Aorta (tissue), 5 donors: ENCODE results near the gene C22orf42. TPM values are rescaled to one million over a fixed set of nuclear protein-coding genes. Genes with fewer than 3 reads are reported as not detected.
"Not testable (repeated sequence)": the region's sequence is repeated elsewhere in the genome, so short reads cannot be mapped to it uniquely, and the experiment has no call there.

Experiments
- ATAC-seq: fragments of 200-7000 bp; cut with Tn5 transposase; one replicate; pipeline ENCODE4 v1.9.1; 2022; ENCODE audit warnings: moderate library complexity; ENCODE audit not compliant: low FRiP score
- DNase-seq, 2 donors: peaks; one replicate each; pipeline ENCODE4 v3.0.0-alpha.2; 2020
- H3K27ac ChIP-seq, 2 donors: one replicate each; pipeline ENCODE4 v1.5.1; 2013; ENCODE audit warnings: low read length in 2 of 2, mild to moderate bottlenecking in 2 of 2, moderate library complexity in 2 of 2, control low read depth in 1 of 2, inconsistent platforms in 1 of 2, low read depth in 1 of 2
- H3K27me3 ChIP-seq, 2 donors: one replicate each; pipeline ENCODE4 v1.6.1; 2013; ENCODE audit warnings: control low read depth in 1 of 2, low read length in 1 of 2, mild to moderate bottlenecking in 1 of 2, moderate library complexity in 1 of 2; ENCODE audit not compliant: insufficient read depth in 2 of 2, control insufficient read depth in 1 of 2
- H3K36me3 ChIP-seq, 2 donors: one replicate each; pipeline ENCODE4 v1.6.1; 2013; ENCODE audit warnings: control low read depth in 1 of 2, low read length in 1 of 2, mild to moderate bottlenecking in 1 of 2; ENCODE audit not compliant: insufficient read depth in 2 of 2, control insufficient read depth in 1 of 2
- H3K4me1 ChIP-seq, 2 donors: one replicate each; pipeline ENCODE4 v1.6.1; 2013; ENCODE audit warnings: low read length in 2 of 2, control low read depth in 1 of 2, mild to moderate bottlenecking in 1 of 2, moderate library complexity in 1 of 2; ENCODE audit not compliant: insufficient read depth in 2 of 2, control insufficient read depth in 1 of 2
- H3K4me3 ChIP-seq, 2 donors: one replicate each; pipeline ENCODE4 v1.5.1; 2013; ENCODE audit warnings: low read length in 2 of 2, control low read depth in 1 of 2, mild to moderate bottlenecking in 1 of 2
- H3K9me3 ChIP-seq: one replicate; pipeline ENCODE4 v1.6.1; 2013; ENCODE audit warnings: mild to moderate bottlenecking, low read length; ENCODE audit not compliant: control insufficient read depth
- WGBS, 2 donors: extraction: QIAGEN DNeasy Blood & Tissue Kit; methylation state at CpG; one replicate each; pipeline ENCODE4 v1.1.7; 2013; 5-methylcytosine and 5-hydroxymethylcytosine counted together
- intact Hi-C, 2 donors: fragments of 100-400 bp; cut with DNase I; formaldehyde crosslinking; loops; one replicate each; pipeline versions ENCODE4 v1.14.2 to v1.15.0; 2022
- polyA plus RNA-seq, 2 donors: library from polyadenylated mRNA; stranded (reverse); fragments of 200-250 nt; gene quantifications; one replicate each; pipeline ENCODE4 v1.2.3, GENCODE V29; 2013
- total RNA-seq, 2 donors: library from RNA; stranded (reverse); fragmentation: NEBNext Ultra II Directional; extraction: Animal tissue kit (Norgen Biotek cat#: 25700); gene quantifications; one replicate each; pipeline ENCODE4 v1.2.1, GENCODE V29; 2021
- donor health status: healthy with polysubstance abuse.
- donor health status: Bipolar disorder and iron deficiency.
- donor health status: DM: no; HTN: no; CAD: no.
- donor health status: DM: no; HTN: no; CAD: no.
- donor health status: DM: yes; HTN: yes; CAD: no.

Gene C22orf42
- total and polyA plus RNA-seq, 4 donors, result not detected

GRCh38 chr22:32175115-32175514 lies 16.0 kb upstream of the C22orf42 start:
- ATAC-seq (no peak), DNase-seq (no peak)
- intact Hi-C loops, result no loop called here
- H3K27ac ChIP-seq, result no peak overlapping the region
- no peak overlapping the region for H3K4me3 ChIP-seq
- no peaks in the 10 kb centered on the region for H3K36me3 ChIP-seq
- H3K9me3 ChIP-seq, result peaks cover 2% of the 10 kb centered on the region
- no peaks in the 10 kb centered on the region for H3K27me3 ChIP-seq
- 77 to 81% methylated on average over 11 of the region's 11 CpGs for WGBS, 2 donors
- no peaks in the 10 kb centered on the region for H3K4me1 ChIP-seq

- 72 to 74% methylated on average over 6 of the region's 6 CpGs for WGBS, 2 donors
- Histone ChIP-seq H3K36me3 (no peaks in the 10 kb centered on the region), H3K9me3 (no peaks in the 10 kb centered on the region), H3K4me1 (no peaks in the 10 kb centered on the region), H3K27ac (no peak overlapping the region), H3K27me3 (no peaks in the 10 kb centered on the region), H3K4me3 (no peak overlapping the region)
- DNase-seq (no peak), ATAC-seq (no peak)
- intact Hi-C loops, result no loop called here
Measured at GRCh38 chr22:32165681-32166080, 6.6 kb upstream of the C22orf42 start.

GRCh38 chr22:32164075-32164860 lies 5.2 kb upstream of the C22orf42 start:
- Histone ChIP-seq H3K27ac (no peak overlapping the region), H3K4me1 (no peaks in the 10 kb centered on the region), H3K36me3 (no peaks in the 10 kb centered on the region), H3K27me3 (no peaks in the 10 kb centered on the region), H3K4me3 (no peak overlapping the region), H3K9me3 (no peaks in the 10 kb centered on the region)
- intact Hi-C loops, result no loop called here
- ATAC-seq (no peak), DNase-seq (no peak)
- WGBS, 2 donors, result 37 to 38% methylated on average over 6 of the region's 6 CpGs

DNA sequence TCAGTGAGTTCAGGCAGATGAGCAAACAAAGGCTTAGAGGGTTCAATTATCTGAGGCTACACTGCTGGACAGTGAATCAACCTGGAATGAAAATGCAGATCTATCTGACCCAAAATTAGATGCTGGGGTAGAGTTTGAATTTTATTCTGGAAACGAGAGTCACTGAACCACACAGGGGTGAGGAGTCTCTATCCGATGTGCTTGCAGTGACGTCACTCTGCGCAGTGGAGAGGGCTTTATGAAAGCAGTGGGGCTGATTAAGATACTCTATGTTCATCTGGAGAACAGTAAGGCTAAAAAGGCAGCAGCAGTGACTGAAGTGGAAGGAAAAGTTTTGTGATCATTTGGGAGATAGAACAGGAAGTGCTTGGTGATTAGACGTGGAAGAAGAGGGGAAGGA lies 1.3 kb upstream of the C22orf42 start:
- H3K27ac ChIP-seq, ATAC-seq, H3K36me3 ChIP-seq, H3K4me3 ChIP-seq, intact Hi-C loops, DNase-seq, H3K4me1 ChIP-seq, H3K27me3 ChIP-seq, H3K9me3 ChIP-seq: not testable (repeated sequence)
- 66 to 67% methylated on average over 5 of the region's 5 CpGs for WGBS, 2 donors

DNA sequence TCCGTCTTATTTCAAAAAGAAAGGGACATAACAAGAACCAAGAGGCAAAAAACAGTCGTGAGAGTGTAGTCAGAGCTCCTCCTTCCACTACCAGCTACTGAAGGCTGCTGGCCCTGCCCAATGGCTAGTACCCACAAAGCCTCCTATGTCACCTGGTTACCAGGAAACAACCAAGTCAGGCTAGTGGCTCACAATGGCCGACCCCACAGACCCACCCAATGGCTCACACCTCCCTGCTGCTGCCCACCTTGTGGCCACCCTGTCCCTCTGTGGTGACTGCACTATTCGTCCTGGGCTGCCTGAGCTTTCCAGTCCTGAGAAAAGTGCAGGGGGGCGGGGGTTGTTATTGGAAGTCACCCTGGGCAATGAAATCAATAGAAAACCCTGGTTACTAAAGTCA lies 1.5 kb downstream of the C22orf42 start:
- H3K36me3 ChIP-seq, intact Hi-C loops, H3K27ac ChIP-seq, H3K9me3 ChIP-seq, ATAC-seq, H3K27me3 ChIP-seq, H3K4me3 ChIP-seq, H3K4me1 ChIP-seq, DNase-seq: not testable (repeated sequence)
- WGBS, 2 donors, result 61 to 67% methylated on average over 5 of the region's 5 CpGs

- intact Hi-C loops, H3K4me1 ChIP-seq, H3K9me3 ChIP-seq, ATAC-seq, H3K27me3 ChIP-seq, DNase-seq, H3K36me3 ChIP-seq, H3K4me3 ChIP-seq, H3K27ac ChIP-seq: not testable (repeated sequence)
- WGBS, 2 donors, result 69 to 77% methylated on average over 4 of the region's 4 CpGs
Measured at GRCh38 chr22:32154727-32155126, 4.4 kb downstream of the C22orf42 start.

- ATAC-seq, result not testable (repeated sequence)
Measured at GRCh38 chr22:32151641-32152040, 7.5 kb downstream of the C22orf42 start.

DNA sequence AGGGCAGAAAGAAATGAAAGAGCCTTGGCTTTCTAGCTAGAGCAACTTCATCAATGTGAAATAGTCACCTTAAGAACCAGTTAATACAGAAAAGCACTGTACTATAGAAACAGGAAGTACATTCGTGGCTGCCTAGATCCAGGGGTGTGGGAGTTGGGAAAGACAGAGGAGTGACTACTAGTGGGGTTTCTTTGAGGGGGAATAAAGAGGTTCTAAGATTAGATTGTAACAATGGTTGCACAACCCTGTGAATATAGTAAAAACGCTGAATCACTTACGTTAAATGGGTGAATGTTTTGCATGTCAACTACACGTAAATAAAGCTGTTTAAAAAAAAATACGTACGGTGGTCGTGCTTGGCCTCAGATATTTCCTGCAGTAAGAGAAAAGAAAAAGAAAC lies 8.5 kb downstream of the C22orf42 start:
- H3K4me3 ChIP-seq, H3K27ac ChIP-seq, H3K36me3 ChIP-seq, H3K9me3 ChIP-seq, intact Hi-C loops, ATAC-seq, H3K27me3 ChIP-seq, H3K4me1 ChIP-seq, DNase-seq: not testable (repeated sequence)
- 66% methylated on average over 7 of the region's 7 CpGs for WGBS, 2 donors

More at GRCh38 chr22:32151641-32152040, 7.5 kb downstream of the C22orf42 start:
- DNase-seq, H3K27me3 ChIP-seq, H3K9me3 ChIP-seq, intact Hi-C loops, H3K4me3 ChIP-seq, H3K27ac ChIP-seq, H3K4me1 ChIP-seq, H3K36me3 ChIP-seq: not testable (repeated sequence)
- 69 to 86% methylated on average over 6 of the region's 6 CpGs for WGBS, 2 donors

- H3K27me3 ChIP-seq, H3K9me3 ChIP-seq, H3K4me3 ChIP-seq, H3K36me3 ChIP-seq, intact Hi-C loops, ATAC-seq, H3K4me1 ChIP-seq, H3K27ac ChIP-seq, DNase-seq: not testable (repeated sequence)
- WGBS, 2 donors, result 89 to 90% methylated on average over 4 of the region's 4 CpGs
Measured at GRCh38 chr22:32148372-32148771, 10.7 kb downstream of the C22orf42 start.
